Renal cortex interstitium (tissue), 11 donors: ENCODE measurements around the gene PPARA. TPM values are rescaled to one million over a fixed set of nuclear protein-coding genes. Genes with fewer than 3 reads are reported as not detected.
A peak's percentile ranks its signal among the peaks of the same experiment; 100 is the strongest.
"Not testable (repeated sequence)": the region's sequence is repeated elsewhere in the genome, so short reads cannot be mapped to it uniquely, and the experiment has no call there.

Experiments
- DNase-seq, 11 donors: peaks; one replicate each; pipeline ENCODE4 v3.0.0-alpha.2; 2013; ENCODE audit warnings: low read depth in 9 of 11, low spot score in 4 of 11; ENCODE audit errors: extremely low read depth in 1 of 11
- polyA plus RNA-seq, 3 donors: library from polyadenylated mRNA; unstranded; fragments of 120-200 nt; gene quantifications; one replicate each; pipeline ENCODE4 v1.2.1, GENCODE V29; 2013; ENCODE audit not compliant: insufficient read length in 3 of 3

The PPARA gene
- polyA plus RNA-seq, 3 donors: 25.1 to 34.1 (median 26.3) TPM

DNA sequence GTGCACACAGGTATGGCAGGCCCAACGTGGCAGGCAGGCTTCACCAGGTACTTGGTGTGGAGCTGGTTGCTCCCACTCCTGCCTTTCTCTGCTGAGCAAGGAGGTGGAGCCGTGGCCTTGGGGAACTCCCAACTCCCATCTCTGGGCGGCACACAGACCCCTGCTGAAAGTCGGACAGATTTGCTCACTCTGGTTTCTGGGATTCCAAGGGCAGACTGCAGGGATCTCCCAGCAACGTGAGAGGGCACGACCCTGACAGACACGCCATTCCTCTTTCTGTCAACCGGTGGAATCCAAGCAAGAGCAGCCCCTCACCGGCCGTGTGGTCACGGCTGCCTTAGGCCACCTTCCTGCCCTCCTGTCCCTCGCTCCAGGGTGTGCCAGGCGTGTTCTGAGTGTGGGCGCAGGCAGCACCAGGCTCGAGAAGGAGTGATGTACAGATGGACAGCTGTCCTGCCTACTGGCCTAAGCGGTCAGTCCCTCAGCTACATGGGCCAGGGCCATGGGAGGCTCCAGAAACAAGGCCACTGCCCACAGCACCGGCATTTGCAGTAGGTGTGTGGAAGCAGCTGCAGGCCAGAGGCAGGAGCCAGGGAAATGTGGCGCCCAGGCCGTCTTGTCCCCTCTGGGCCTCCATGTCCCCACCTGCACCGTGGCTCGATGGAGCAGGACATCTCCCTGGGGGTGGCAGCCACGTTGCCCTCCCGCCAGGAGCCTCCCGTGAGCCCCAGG is 13.7 kb upstream of the PPARA start:
- DNase-seq: no peak

DNA sequence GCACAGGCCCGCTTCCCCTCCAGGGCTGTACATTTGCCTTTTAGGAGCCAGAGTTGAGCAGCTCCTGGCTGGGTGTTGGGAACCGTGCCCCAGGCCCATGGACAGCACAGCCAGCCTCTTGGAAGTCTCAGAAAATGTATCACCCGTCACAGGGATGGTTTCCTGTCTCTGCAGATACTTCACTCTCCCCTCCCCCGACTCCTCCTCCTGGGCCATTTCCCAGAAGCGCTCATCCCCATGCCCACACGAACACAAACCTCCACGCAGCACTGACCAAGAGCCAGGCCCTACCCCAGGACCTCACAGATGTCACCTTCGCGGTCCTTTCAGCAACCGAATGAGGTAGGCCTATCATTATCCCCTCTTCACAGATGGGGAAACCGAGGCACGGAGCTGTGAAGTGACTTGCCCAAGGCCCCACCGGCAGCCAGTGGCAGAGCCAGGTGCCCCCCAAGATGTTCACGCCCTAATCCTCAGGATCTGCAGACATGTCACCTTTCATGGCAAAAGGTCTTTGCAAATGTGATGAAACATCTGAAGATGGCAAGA is 13.0 kb upstream of the PPARA start:
- DNase-seq: no peak

GRCh38 chr22:46138058-46138797 is 12.1 kb upstream of the PPARA start:
- DNase-seq: no peak

DNA sequence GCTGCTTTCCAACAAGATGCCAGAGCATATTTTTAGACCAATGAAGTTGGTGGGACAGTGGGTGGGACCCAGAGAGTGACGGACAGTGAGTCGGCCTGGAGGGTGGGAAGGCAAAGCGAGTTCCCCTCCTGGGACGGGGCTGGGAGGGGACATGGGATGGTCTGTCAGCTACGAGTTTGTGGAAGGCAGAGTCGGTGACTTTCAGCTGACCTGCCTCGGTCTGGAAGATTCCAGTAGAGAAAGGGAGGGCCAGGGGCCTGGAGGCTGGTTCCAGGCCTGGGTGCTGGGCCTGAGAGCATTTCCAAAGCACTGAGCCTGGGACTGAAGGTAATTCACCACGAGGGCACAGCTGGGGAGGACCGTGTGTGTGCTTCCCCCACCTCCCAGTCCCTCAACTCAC is 10.9 kb upstream of the PPARA start:
- not testable (repeated sequence) for DNase-seq

DNA sequence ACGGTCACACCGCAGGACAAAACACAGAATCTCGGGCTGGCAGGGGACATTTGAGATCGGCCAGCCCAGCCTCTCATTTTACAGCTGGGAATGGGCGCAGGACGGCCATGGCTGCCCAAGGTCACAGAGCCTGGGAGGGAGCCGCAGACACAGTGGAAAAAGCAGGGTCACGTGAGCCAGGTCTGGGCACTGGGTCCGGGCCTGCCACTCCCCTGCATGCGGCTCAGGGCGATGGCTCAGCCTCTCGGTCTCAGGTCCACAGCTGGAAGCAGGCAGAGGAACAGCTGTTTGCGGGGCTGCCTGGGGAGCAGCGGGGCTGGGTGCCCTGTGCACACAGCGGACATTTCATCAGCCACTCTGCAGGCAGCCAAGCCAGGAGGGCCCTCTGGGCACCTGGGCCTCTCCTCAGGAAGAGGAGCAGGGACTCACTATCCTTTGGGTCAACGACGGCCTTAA is 10.4 kb upstream of the PPARA start:
- no peak for DNase-seq

DNA sequence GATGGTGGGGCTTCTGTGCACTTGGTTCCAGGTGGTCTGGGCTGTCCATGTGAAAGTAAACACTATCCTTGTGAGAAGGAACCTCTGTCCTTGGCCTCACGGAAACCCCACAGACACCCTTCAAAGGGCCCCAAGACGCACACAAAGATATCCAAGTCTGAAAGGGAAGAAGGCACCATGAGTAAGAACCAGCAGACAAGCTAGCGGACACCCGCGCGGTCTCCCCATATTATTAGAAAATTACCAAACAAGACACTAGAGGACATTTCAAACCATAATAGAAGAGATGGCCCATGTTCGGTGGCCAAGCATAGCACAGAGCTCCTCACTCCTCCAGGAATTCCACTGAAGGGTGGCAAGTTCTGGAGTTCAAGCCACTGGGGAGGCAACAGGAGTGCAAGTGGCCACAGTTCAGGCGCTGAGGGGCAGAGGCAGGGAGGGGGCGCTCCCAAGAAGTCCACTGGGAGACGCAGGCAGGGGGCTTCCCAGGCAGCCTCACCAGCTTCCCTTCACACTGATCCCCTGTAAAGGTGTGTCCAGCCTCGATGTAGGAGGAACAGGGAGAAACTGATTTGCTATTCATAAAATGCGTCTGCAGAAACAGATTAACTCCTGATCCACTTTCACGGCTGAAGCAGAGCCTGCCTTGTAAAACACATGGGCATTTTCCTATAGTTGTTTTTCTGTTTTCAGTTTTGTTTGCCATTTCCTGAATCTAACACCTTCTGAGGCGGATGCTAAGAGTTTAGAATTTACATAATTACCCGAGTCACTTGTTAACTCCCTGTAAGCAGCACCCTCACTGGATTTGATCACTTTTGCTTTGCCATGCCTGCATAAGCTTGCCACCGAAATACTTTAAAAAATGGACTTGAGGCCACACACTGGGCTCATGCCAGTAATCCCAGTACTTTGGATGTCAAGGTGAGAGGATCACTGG is 9.1 kb upstream of the PPARA start:
- DNase-seq: no peak

GRCh38 chr22:46142548-46143490 is 7.5 kb upstream of the PPARA start:
- no peak for DNase-seq

- DNase-seq: no peak
These were observed 6.7 kb upstream of the PPARA start for GRCh38 chr22:46143491-46144147.

GRCh38 chr22:46145361-46145851 is 4.9 kb upstream of the PPARA start:
- DNase-seq: no peak

DNA sequence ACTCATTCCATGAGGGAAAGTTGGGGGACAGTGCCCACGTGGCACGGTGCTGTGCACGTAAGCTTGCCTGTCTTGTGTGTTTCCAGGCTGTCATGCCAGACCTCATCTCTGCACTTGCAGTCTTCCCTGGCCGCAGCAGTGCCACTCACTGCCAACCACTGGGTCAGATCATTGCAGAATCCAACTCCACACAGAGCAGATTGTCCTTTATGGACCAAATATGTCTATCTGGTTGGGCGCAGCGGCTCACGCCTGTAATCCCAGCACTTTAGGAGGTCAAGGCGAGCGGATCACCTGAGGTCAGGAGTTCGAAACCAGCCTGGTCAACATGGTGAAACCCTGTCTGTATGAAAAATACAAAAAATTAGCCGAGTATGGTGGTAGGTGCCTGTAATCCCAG is 4.4 kb upstream of the PPARA start:
- DNase-seq: no peak

- DNase-seq: no peak
These were observed 4.0 kb upstream of the PPARA start for GRCh38 chr22:46146329-46146728.

- no peak for DNase-seq
These were observed 3.3 kb upstream of the PPARA start for GRCh38 chr22:46147061-46147460.

DNA sequence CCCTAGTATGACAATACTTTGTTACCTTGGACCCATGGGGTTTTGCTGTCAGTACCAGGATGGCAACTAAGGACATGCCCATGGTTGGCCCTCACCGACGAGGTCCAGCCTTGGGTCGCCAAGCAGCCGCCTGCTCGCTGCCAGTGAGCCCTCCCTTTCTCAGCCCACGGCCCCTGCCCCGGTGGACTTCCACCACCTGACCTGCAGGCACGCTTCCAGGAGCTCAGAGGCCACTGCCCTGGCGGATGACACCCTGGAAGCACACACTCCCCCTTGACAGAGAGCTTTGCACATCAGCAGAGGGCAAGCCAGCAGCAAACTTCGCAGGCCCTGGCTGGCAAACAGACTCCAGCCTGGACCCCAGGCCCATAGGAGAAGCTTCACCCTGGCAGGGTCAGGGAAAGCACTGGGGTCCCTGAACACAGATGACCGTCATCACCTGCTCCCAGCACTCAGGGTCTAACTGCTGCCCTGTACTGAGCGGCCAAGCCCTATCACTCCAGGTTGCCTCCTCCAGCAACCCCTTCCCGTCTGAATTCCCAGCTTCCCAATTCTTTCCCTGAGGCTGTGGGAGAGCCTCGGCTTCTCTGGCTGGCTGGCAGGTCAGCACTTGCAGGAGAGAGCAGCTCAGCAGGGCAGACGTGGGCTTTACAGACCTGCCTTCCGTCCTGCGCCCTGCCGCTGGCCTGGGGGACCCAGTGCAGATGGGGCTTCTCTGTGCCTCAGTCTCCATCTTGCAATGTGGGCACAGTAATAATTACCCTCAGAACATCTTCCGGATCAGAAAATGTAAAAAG is 2.7 kb upstream of the PPARA start:
- DNase-seq: no peak

- no peak for DNase-seq
These were observed 2.0 kb upstream of the PPARA start for GRCh38 chr22:46148336-46148735.

DNA sequence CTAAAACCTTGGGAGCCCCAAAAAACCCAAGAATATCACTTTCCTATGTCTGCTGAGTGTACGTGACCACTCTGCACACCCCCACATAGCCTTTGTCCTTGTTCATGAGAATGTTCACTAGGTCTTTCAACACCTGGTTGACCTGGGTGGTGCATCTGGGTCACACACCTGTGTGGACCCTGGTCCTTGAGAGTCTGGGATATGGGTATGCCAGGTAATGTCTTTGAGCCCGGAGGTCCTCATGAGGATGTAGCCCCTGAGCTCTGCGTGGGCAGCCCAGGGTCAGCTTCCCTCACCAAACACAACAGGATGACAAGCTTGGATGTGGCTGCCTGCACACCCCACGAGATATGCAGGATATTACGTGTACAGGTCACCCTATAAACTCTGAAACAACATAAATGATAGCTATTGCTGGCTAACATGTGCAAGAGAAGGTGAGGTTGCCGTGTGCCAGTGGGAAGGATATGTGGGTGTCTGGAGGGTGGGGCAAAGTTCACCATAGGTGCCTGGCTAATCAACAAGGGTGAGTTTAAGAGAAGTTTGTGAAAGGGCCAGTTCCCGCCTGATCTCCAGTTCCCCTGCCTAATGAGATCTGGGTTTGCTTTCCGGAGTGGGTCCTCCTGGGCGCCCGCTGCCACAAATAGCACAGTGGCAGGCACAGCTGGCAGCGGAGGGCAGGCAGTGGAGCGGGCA is 1.4 kb upstream of the PPARA start:
- no peak for DNase-seq

GRCh38 chr22:46149512-46150033 is 753 bp upstream of the PPARA start:
- peak in 1 of 11 donors; percentile 32 for DNase-seq
